Fibroblast of lung (primary cell): ENCODE measurements around the gene PRRC1.

Source experiments
- CTCF ChIP-seq, 2 donors: IDR thresholded peaks in 1 of 2; conservative IDR thresholded peaks in 1 of 2; 1 replicate in 1 of 2; 2 replicates in 1 of 2; pipeline ENCODE4 v1.5.1; 2011 to 2012; ENCODE audit warnings: low read length in 2 of 2, control low read depth in 1 of 2, inconsistent platforms in 1 of 2, low read depth in 1 of 2, mild to moderate bottlenecking in 1 of 2
- EZH2 ChIP-seq: IDR thresholded peaks from 2 replicates; pipeline ENCODE4 v1.5.1; 2012; ENCODE audit warnings: low read length, control low read depth, mild to moderate bottlenecking; ENCODE audit errors: missing control alignments

DNA sequence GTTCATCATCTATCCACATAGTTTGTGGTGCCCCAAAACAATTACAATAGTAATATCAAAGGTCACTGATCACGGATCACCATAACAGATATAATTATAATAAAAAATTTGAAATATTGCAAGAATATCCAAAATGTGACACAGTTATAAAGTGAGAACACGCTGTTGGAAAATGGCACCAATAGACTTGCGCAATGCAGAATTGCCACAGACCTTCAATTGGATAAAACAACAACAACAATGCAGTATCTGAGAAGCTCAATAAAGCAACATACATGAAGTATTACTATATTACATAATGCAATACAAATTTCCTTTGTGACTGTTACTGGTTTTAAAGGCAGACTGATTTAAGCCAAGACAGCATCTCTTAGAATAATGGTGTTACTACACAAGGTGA is 44.7 kb upstream of the PRRC1 start:
- TF ChIP-seq CTCF (conservative IDR thresholded peaks at IDR 0.05 in 1 of 2, IDR thresholded peaks at IDR 0.05 in 1 of 2; ENCODE audit: low read depth in 1 of 2, low read length in 2 of 2) (no peak), EZH2 (no peak)
